GM12878 (cell line): ENCODE measurements around the gene COX6B1. TPM values are rescaled to one million over a fixed set of nuclear protein-coding genes. Genes with fewer than 3 reads are reported as not detected.

Experiments
- ATAC-seq: fragments of 200-7000 bp; cut with Tn5 transposase; 3 replicates; pipeline ENCODE4 v1.9.1; 2020; ENCODE audit warnings: mild to moderate bottlenecking, moderate library complexity
- BruUV-seq: library from RNA; stranded (reverse); fragments of 400-500 nt; replicated peaks from 2 replicates; lab custom pipeline; 2021; lab: Mats Ljungman, UMichigan
- CTCF ChIA-PET: fragments of 300-600 bp; sonication (Branson Sonifier 250); formaldehyde crosslinking; extraction: SDS; loops from one replicate; lab custom pipeline; 2021; ENCODE audit warnings: inconsistent platforms; lab: Yijun Ruan, JAX
- POLR2A ChIA-PET: fragments of 350-600 bp; formaldehyde crosslinking; extraction: SDS; loops from one replicate; lab custom pipeline; 2021; ENCODE audit warnings: inconsistent platforms; lab: Charles Lee
- RAD21 ChIA-PET: fragments of 300-600 bp; sonication (Branson Sonifier 250); formaldehyde crosslinking; loops from one replicate; lab custom pipeline; 2023; ENCODE audit warnings: antibody characterized with exemption; ENCODE audit not compliant: unreplicated experiment; lab: Charles Lee
- SMC1A ChIA-PET: fragments of 300-600 bp; sonication (Branson Sonifier 250); formaldehyde crosslinking; loops from one replicate; lab custom pipeline; 2023; ENCODE audit not compliant: unreplicated experiment, uncharacterized antibody; lab: Charles Lee
- DNase-seq: peaks from one replicate; pipeline ENCODE4 v3.0.0-alpha.2; 2011; ENCODE audit warnings: low read depth, low spot score
- FAIRE-seq: peaks from 3 replicates; lab custom pipeline; 2011; peaks lifted over from hg19 to GRCh38; lab: Jason Lieb, UNC
- H2AFZ ChIP-seq: 2 replicates; pipeline ENCODE4 v1.6.0; 2011; ENCODE audit warnings: low read depth, low read length, control low read depth; ENCODE audit not compliant: control insufficient read depth
- H3K27ac ChIP-seq: 2 replicates; pipeline ENCODE4 v1.5.1; 2011; ENCODE audit warnings: control low read depth; ENCODE audit not compliant: control insufficient read depth, insufficient read depth
- H3K27me3 ChIP-seq, 2 experiments: replicated peaks in 1 of 2; 2 replicates each; pipeline versions ENCODE4 v1.6.0 to v1.6.1; 2011; ENCODE audit warnings: low read length in 1 of 2; ENCODE audit not compliant: control insufficient read depth in 2 of 2, insufficient read depth in 2 of 2
- H3K36me3 ChIP-seq, 2 experiments: 2 replicates each; pipeline ENCODE4 v1.5.1; 2011; ENCODE audit warnings: low read length in 1 of 2; ENCODE audit not compliant: control insufficient read depth in 2 of 2, insufficient read depth in 2 of 2
- H3K4me1 ChIP-seq: 2 replicates; pipeline ENCODE4 v1.6.1; 2011; ENCODE audit warnings: mild to moderate bottlenecking, low read length, moderate library complexity, mixed read lengths; ENCODE audit not compliant: control insufficient read depth, insufficient read depth
- H3K4me2 ChIP-seq: 2 replicates; pipeline ENCODE4 v1.6.0; 2011; ENCODE audit warnings: control low read depth; ENCODE audit not compliant: control insufficient read depth, insufficient read depth
- H3K4me3 ChIP-seq: fragments of 200-600 bp; sonication (generic); 2 replicates; pipeline ENCODE4 v1.5.1; 2016
- H3K79me2 ChIP-seq: 2 replicates; pipeline ENCODE4 v1.6.0; 2011; ENCODE audit warnings: low read length; ENCODE audit not compliant: control insufficient read depth, insufficient read depth
- H3K9ac ChIP-seq: 2 replicates; pipeline ENCODE4 v1.8.0; 2011; ENCODE audit warnings: low read length, control low read depth, mixed read lengths; ENCODE audit not compliant: control insufficient read depth, insufficient read depth
- H3K9me3 ChIP-seq: replicated peaks from 3 replicates; pipeline ENCODE4 v1.5.1; 2011; ENCODE audit warnings: mild to moderate bottlenecking, low read length; ENCODE audit not compliant: control insufficient read depth, insufficient read depth
- H4K20me1 ChIP-seq: 2 replicates; pipeline ENCODE4 v1.6.0; 2011; ENCODE audit not compliant: control insufficient read depth, insufficient read depth
- CBX3 ChIP-seq: fragments of 200-600 bp; sonication (generic); IDR thresholded peaks from 2 replicates; pipeline ENCODE4 v1.6.1; 2016; ENCODE audit warnings: low read depth, borderline replicate concordance
- DPF2 ChIP-seq: fragments of 450-650 bp; IDR thresholded peaks from 2 replicates; pipeline ENCODE4 v1.6.1; 2017; ENCODE audit warnings: mild to moderate bottlenecking
- LARP7 ChIP-seq: fragments of 450-650 bp; IDR thresholded peaks from 2 replicates; pipeline ENCODE4 v1.6.1; 2017; ENCODE audit warnings: mild to moderate bottlenecking
- NFYB ChIP-seq: IDR thresholded peaks from 2 replicates; pipeline ENCODE4 v1.6.1; 2011; ENCODE audit warnings: low read depth, mild to moderate bottlenecking, low read length, improper control_type of control experiment, moderate library complexity; ENCODE audit not compliant: insufficient read depth
- NRF1 ChIP-seq: conservative IDR thresholded peaks from 2 replicates; pipeline ENCODE4 v1.6.1; 2011; ENCODE audit warnings: mild to moderate bottlenecking, low read depth, low read length, improper control_type of control experiment
- ZNF274 ChIP-seq: IDR thresholded peaks from one replicate; pipeline ENCODE4 v1.8.0; 2011; ENCODE audit not compliant: insufficient read length, insufficient read depth
- WGBS: methylation state at CpG from one replicate; pipeline ENCODE4 v1.1.6; 2016; ENCODE audit warnings: low lambda C conversion rate; ENCODE audit not compliant: insufficient replicate concordance, insufficient coverage; ENCODE audit errors: missing lambda C conversion rate; 5-methylcytosine and 5-hydroxymethylcytosine counted together
- in situ Hi-C: fragments of 300-500 bp; cut with MboI; formaldehyde crosslinking; loops from 9 replicates; pipeline ENCODE4 v1.14.3; 2018; ENCODE audit warnings: mixed read lengths
- intact Hi-C: fragments of 100-400 bp; cut with micrococcal nuclease; formaldehyde crosslinking; loops from one replicate; pipeline ENCODE4 v1.14.2; 2022; ENCODE audit not compliant: unreplicated experiment
- polyA plus RNA-seq, 11 experiments: library from polyadenylated mRNA; depleted of rRNA in 4 of 11; unstranded in 6 of 11; stranded (reverse) in 5 of 11; fragments of >200 nt; fragmentation: Nextera tagmentation in 4 of 11; fragmentation: Illumina TruSeq in 1 of 11; extraction: Ambion mirVana in 4 of 11; extraction: Trizol in 1 of 11; gene quantifications; 1 replicate in 1 of 11; 2 replicates in 10 of 11; pipeline versions ENCODE4 v1.2.1 to v1.2.3, GENCODE V29; 2011 to 2016; ENCODE audit warnings: inconsistent platforms in 2 of 11, missing spikeins in 2 of 11, low read depth in 1 of 11
- total RNA-seq, 4 experiments: library from RNA; depleted of rRNA in 3 of 4; stranded (reverse); fragments of >200 nt in 3 of 4; fragmentation: Illumina TruSeq in 1 of 4; extraction: Trizol in 1 of 4; gene quantifications; 2 replicates each; pipeline versions ENCODE4 v1.2.1 to v1.2.3, GENCODE V29; 2013 to 2021
- TF ChIP-seq, protein P1 (sequence below): IDR thresholded peaks from 2 replicates; pipeline ENCODE4 v1.6.1; 2011; ENCODE audit warnings: borderline replicate concordance, low read depth, mild to moderate bottlenecking, moderate library complexity, mixed read lengths, low read length; ENCODE audit not compliant: insufficient read depth; ENCODE audit errors: extremely low read length
- TF ChIP-seq, protein P2 (sequence below): fragments of 450-650 bp; IDR thresholded peaks from 2 replicates; pipeline ENCODE4 v1.6.1; 2016; ENCODE audit warnings: mild to moderate bottlenecking, moderate library complexity, borderline replicate concordance
- TF ChIP-seq, protein P3 (sequence below): fragments of 450-650 bp; formaldehyde crosslinking; IDR thresholded peaks from 2 replicates; pipeline ENCODE4 v1.5.0; 2022; ENCODE audit warnings: mild to moderate bottlenecking, missing genetic modification characterization

The COX6B1 gene
- total and polyA plus RNA-seq, 10 of the 15 experiments (the other 5 are each of a cell fraction or from before 2014, with no cell fraction given), result 500 to 1,700 (median 862) TPM

DNA sequence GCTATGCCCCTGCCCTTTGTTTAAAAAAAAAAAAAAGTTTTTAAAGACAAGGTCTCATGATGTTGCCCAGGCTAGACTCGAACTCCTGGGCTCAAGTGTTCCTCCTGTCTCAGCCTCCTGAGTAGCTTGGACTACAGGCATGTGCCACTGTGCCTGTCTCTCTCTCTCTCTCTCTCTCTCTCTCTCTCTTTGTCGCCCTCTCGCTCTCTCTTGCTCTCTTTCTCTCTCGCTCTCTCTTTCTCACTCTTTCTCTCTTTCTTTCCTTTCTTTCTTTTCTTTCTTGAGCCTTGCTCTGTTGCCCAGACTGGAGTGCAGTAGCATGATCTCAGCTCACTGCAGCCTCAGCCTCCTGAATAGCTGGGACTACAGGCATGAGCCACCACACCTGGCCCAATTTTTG is 7.5 kb downstream of the COX6B1 start:
- SMC1A ChIA-PET, result no interaction called here
- FAIRE-seq (no peak), ATAC-seq (no peak), DNase-seq (no peak)
- BruUV-seq, result no TSS peak
- in situ Hi-C loops, result no loop called here
- H3K36me3 ChIP-seq, result peaks cover 13 to 14% of the 10 kb centered on the region in 2 experiments; a peak in 3 of 4 replicates
- no peak overlapping the region for H3K4me2 ChIP-seq
- CTCF ChIA-PET, result interaction anchor here (2.0 kb wide), 1 partner anchor 107 kb away, joined by 9 read pairs; no protein-coding TSS in a partner anchor
- POLR2A ChIA-PET, result no interaction called here
- no peaks in the 10 kb centered on the region for H3K4me1 ChIP-seq
- H2AFZ ChIP-seq, result no peak overlapping the region
- no peaks in the 10 kb centered on the region for H3K27me3 ChIP-seq
- H4K20me1 ChIP-seq, result no peaks in the 10 kb centered on the region
- WGBS, result 100% methylated on average over 4 of the region's 4 CpGs
- H3K9ac ChIP-seq, result no peak overlapping the region
- RAD21 ChIA-PET, result no interaction called here
- peaks cover 5% of the 10 kb centered on the region for H3K79me2 ChIP-seq
- TF ChIP-seq CBX3 (no peak), LARP7 (no peak)
- TF ChIP-seq, protein P1, sequence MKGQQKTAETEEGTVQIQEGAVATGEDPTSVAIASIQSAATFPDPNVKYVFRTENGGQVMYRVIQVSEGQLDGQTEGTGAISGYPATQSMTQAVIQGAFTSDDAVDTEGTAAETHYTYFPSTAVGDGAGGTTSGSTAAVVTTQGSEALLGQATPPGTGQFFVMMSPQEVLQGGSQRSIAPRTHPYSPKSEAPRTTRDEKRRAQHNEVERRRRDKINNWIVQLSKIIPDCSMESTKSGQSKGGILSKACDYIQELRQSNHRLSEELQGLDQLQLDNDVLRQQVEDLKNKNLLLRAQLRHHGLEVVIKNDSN, result no peak
- no peak overlapping the region for H3K27ac ChIP-seq
- H3K9me3 ChIP-seq, result no peaks in the 10 kb centered on the region
- H3K4me3 ChIP-seq, result no peak overlapping the region
- intact Hi-C loops, result no loop called here

DNA sequence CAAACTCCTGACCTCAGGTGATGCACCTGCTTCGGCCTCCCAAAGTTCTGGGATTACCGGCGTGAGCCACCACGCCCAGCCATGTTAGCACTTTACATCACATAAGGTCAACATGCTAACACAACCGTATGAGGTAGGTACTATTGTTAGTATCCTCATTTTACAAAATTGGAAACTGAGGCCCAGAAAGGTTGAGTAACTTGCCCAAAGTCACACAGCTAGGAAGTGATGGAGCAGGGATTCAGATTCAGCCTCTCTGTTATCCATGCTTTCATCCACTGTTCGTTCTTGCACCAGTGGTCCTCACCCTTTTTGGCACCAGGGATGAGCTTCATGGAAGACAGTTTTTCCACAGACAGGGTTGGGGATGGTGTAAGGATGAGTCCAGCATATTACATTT is 8.6 kb downstream of the COX6B1 start:
- SMC1A ChIA-PET, result no interaction called here
- FAIRE-seq, result no peak
- Histone ChIP-seq H3K36me3 (peaks cover 12 to 13% of the 10 kb centered on the region in 2 experiments; a peak in 3 of 4 replicates), H3K4me3 (no peak overlapping the region), H3K27me3 (no peaks in the 10 kb centered on the region), H3K27ac (no peak overlapping the region), H3K4me1 (no peaks in the 10 kb centered on the region), H3K4me2 (no peak overlapping the region), H3K9ac (no peak overlapping the region), H3K9me3 (no peaks in the 10 kb centered on the region), H2AFZ (no peak overlapping the region), H4K20me1 (no peaks in the 10 kb centered on the region), H3K79me2 (no peaks in the 10 kb centered on the region)
- intact Hi-C loops (no loop called here), in situ Hi-C loops (no loop called here)
- POLR2A ChIA-PET, result interaction anchor here (0.6 to 1.2 kb wide), 3 partner anchors 8 to 396 kb away, joined by 4 to 5 read pairs (median 4); partner anchors contain the start of gene COX6B1
- RAD21 ChIA-PET, result no interaction called here
- WGBS, result 100% methylated on average over 6 of the region's 6 CpGs
- DNase-seq, result no peak
- CTCF ChIA-PET, result no interaction called here
- ATAC-seq, result no peak
- no TSS peak for BruUV-seq
- TF ChIP-seq NRF1, result no peak
- TF ChIP-seq, protein P2, sequence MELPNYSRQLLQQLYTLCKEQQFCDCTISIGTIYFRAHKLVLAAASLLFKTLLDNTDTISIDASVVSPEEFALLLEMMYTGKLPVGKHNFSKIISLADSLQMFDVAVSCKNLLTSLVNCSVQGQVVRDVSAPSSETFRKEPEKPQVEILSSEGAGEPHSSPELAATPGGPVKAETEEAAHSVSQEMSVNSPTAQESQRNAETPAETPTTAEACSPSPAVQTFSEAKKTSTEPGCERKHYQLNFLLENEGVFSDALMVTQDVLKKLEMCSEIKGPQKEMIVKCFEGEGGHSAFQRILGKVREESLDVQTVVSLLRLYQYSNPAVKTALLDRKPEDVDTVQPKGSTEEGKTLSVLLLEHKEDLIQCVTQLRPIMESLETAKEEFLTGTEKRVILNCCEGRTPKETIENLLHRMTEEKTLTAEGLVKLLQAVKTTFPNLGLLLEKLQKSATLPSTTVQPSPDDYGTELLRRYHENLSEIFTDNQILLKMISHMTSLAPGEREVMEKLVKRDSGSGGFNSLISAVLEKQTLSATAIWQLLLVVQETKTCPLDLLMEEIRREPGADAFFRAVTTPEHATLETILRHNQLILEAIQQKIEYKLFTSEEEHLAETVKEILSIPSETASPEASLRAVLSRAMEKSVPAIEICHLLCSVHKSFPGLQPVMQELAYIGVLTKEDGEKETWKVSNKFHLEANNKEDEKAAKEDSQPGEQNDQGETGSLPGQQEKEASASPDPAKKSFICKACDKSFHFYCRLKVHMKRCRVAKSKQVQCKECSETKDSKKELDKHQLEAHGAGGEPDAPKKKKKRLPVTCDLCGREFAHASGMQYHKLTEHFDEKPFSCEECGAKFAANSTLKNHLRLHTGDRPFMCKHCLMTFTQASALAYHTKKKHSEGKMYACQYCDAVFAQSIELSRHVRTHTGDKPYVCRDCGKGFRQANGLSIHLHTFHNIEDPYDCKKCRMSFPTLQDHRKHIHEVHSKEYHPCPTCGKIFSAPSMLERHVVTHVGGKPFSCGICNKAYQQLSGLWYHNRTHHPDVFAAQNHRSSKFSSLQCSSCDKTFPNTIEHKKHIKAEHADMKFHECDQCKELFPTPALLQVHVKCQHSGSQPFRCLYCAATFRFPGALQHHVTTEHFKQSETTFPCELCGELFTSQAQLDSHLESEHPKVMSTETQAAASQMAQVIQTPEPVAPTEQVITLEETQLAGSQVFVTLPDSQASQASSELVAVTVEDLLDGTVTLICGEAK, result no peak
- TF ChIP-seq NFYB, result no peak
- TF ChIP-seq, protein P3, sequence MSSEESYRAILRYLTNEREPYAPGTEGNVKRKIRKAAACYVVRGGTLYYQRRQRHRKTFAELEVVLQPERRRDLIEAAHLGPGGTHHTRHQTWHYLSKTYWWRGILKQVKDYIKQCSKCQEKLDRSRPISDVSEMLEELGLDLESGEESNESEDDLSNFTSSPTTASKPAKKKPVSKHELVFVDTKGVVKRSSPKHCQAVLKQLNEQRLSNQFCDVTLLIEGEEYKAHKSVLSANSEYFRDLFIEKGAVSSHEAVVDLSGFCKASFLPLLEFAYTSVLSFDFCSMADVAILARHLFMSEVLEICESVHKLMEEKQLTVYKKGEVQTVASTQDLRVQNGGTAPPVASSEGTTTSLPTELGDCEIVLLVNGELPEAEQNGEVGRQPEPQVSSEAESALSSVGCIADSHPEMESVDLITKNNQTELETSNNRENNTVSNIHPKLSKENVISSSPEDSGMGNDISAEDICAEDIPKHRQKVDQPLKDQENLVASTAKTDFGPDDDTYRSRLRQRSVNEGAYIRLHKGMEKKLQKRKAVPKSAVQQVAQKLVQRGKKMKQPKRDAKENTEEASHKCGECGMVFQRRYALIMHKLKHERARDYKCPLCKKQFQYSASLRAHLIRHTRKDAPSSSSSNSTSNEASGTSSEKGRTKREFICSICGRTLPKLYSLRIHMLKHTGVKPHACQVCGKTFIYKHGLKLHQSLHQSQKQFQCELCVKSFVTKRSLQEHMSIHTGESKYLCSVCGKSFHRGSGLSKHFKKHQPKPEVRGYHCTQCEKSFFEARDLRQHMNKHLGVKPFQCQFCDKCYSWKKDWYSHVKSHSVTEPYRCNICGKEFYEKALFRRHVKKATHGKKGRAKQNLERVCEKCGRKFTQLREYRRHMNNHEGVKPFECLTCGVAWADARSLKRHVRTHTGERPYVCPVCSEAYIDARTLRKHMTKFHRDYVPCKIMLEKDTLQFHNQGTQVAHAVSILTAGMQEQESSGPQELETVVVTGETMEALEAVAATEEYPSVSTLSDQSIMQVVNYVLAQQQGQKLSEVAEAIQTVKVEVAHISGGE (CRISPR knock-in tag), result no peak
- no peak for TF ChIP-seq DPF2
- TF ChIP-seq ZNF274, result no peak
